ENCODE measurements around the gene ACOT4. TPM values are rescaled to one million over a fixed set of nuclear protein-coding genes. Genes with fewer than 3 reads are reported as not detected.
"Not testable (repeated sequence)": the region's sequence is repeated elsewhere in the genome, so short reads cannot be mapped to it uniquely, and the experiment has no call there.

Gene ACOT4
- total RNA-seq, 2 experiments from 2014 or later = 3.0 to 3.1 TPM

DNA sequence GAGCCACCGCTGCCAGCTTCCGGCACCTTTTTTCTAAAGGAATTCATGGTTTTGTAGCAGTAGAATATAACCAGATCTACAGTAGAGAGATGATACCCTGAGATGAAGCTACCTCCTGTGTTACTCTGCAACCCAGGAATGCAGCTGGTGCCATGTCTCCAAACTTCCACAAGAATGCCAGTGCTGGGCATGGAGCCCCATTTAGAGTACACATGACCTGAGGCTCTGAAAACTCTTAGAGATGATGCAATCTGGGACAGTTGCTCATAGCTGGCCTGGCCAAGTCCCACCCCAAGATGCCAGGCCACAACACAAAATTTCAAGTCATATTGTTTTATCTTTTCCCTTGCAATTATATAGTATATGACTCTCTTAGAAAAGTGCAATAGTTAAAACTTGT lies 14.5 kb upstream of the ACOT4 start:
- peaks cover 11% of the 10 kb centered on the region for H3K36me3 Mint-ChIP-seq (ENCODE audit: low read depth)
- H3K4me1 Mint-ChIP-seq, POLR2A ChIA-PET: not testable (repeated sequence)

DNA sequence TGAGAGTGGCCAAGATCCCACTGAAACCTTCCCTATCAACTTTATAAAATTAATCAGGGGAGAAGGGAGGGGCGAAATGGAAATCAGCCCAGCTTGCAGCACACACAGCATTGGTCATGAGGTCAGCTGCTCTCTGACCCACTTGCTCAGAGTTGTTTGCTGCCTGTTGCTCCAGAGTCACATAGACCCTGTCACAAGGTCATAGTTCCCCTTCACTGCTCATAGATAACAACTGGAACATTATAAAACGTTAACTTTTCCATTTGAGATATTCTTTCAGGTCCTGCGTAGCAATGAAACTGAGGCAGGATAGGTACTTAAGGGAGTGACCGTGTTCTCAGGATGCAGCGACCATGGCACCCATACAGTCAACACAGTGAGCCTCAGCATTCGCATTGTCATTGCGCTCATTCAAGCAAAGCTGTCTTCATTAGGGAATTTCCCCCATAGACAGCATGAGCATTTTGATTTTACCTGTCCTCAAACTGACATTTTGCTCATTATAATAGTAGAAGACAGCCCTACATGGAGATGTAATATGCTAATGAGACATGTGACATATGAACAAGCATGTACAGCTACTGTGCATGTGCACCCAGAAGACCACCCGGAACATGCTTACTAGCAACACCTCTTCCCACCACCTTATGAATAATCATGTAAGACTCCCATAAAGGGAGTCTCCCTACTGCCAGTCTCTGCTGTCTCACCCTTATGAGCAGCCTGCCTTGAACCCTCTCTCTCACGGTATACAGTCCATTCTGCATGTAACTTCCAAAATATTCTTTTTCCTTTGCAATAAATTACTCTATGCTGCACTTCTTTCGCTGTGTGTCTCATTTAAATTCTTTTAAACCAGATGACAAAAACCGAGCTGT lies 9.3 kb upstream of the ACOT4 start:
- POLR2A ChIA-PET; H3K9me3 Mint-ChIP-seq (ENCODE audit: low read depth); ATAC-seq; H3K4me3 Mint-ChIP-seq; intact Hi-C loops (cut with DNase I, micrococcal nuclease); H3K4me1 Mint-ChIP-seq; H3K27ac Mint-ChIP-seq; DNase-seq; H3K27me3 Mint-ChIP-seq; H3K36me3 Mint-ChIP-seq (ENCODE audit: low read depth); CTCF ChIA-PET: not testable (repeated sequence)

More for the DNA sequence above, 14.5 kb upstream of the ACOT4 start:
- H3K4me3 Mint-ChIP-seq; H3K27me3 Mint-ChIP-seq; H3K9me3 Mint-ChIP-seq (ENCODE audit: low read depth); DNase-seq; intact Hi-C loops (cut with DNase I, micrococcal nuclease); H3K27ac Mint-ChIP-seq; ATAC-seq: not testable (repeated sequence)
- CTCF ChIA-PET = interaction anchor here (0.5 to 1.9 kb wide), 2 partner anchors 10 to 105 kb away, joined by 5 to 6 read pairs; no protein-coding TSS in a partner anchor

DNA sequence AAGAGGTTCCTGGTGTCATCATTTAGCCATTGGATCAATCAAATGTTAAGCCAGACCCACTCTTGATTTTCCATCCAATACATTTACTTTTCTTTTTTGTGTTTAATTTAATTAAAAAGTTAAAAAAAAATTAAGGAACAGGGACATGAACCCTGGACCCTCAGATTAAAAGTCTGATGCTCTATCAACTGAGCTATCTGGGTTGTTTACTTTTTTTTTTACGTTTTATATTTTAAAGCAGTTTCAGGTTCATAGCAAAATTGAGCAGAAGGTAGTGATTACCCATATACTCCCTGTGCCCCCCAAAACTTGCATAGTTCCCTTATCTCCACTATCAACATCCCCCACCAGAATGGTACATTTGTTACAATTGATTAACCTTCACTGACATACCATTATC lies 3.0 kb upstream of the ACOT4 start:
- CTCF ChIA-PET = interaction anchor here (0.6 to 1.8 kb wide), 4 partner anchors 18 to 79 kb away, joined by 3 to 12 read pairs (median 4); no protein-coding TSS in a partner anchor
- no peak for DNase-seq
- no peak overlapping the region for H3K4me3 Mint-ChIP-seq
- intact Hi-C loops (cut with DNase I, micrococcal nuclease) = no loop called here
- no peak for ATAC-seq
- no peak overlapping the region for H3K27ac Mint-ChIP-seq
- H3K36me3 Mint-ChIP-seq (ENCODE audit: low read depth) = peaks cover under 1% of the 10 kb centered on the region
- H3K27me3 Mint-ChIP-seq = no peaks in the 10 kb centered on the region
- POLR2A ChIA-PET = no interaction called here
- H3K4me1 Mint-ChIP-seq = peaks cover 8% of the 10 kb centered on the region
- no peaks in the 10 kb centered on the region for H3K9me3 Mint-ChIP-seq (ENCODE audit: low read depth)

DNA sequence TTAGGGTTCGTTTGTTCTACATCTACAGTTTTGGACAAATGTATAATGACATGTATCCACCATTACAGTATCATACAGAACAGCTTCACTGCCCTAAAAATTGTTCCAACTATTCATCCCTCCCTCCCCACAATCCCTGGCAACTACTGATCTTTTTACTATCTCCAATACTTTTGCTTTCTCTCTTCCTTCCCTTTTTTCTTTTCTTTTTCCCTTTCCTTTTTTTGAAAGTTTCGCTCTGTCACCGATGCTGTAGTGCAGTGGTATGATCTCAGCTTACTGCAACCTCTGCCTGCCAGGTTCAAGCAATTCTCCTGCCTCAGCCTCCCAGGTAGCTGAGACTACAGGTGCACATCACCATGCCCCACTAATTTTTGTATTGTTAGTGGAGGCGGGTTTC lies 2.6 kb upstream of the ACOT4 start:
- DNase-seq = no peak
- Mint-ChIP-seq H3K4me1 (peaks cover 9% of the 10 kb centered on the region), H3K9me3 (ENCODE audit: low read depth) (no peaks in the 10 kb centered on the region), H3K27ac (no peak overlapping the region), H3K36me3 (ENCODE audit: low read depth) (peaks cover 2% of the 10 kb centered on the region), H3K27me3 (no peaks in the 10 kb centered on the region), H3K4me3 (no peak overlapping the region)
- no peak for ATAC-seq
- ChIA-PET POLR2A (interaction anchor here (0.6 kb wide), 1 partner anchor 18 kb away, joined by 5 read pairs; no protein-coding TSS in a partner anchor), CTCF (interaction anchor here (0.5 to 1.8 kb wide), 9 partner anchors 19 to 345 kb away, joined by 3 to 12 read pairs (median 4); partner anchors contain the start of gene ACOT6)
- intact Hi-C loops (cut with DNase I, micrococcal nuclease) = no loop called here

DNA sequence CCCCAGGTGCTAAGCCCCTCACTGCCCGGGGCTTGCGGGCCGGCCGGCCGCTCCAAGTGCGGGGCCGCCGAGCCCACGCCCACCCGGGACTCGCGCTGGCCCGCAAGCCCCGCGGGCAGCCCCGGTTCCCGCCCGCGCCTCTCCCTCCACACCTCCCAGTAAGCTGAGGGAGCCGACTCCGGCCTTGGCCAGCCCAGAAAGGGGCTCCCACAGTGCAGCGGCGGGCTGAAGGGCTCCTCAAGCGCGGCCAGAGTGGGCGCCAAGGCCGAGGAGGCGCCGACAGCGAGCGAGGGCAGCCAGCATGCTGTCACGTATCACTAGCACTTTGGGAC lies 1.0 kb upstream of the ACOT4 start:
- H3K36me3 Mint-ChIP-seq (ENCODE audit: low read depth); DNase-seq: not testable (repeated sequence)

DNA sequence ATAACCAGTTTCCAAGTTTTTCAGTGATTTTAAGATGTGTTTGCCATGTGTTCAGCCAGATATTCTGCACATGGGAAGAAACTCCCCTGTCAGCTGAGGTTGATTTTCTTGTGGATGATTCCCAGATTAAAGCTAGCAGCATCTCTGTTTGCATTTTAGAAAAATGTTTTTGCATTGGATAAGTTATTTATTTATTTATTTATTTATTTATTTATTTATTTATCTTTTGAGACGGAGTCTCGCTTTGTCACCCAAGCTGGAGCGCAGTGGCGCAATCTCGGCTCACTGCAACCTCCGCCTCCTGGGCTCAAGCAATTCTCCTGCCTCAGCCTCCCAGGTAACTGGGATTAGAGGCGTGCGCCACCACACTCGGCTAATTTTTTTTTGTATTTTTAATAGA lies 2.8 kb downstream of the ACOT4 start:
- ATAC-seq (no peak), DNase-seq (no peak)
- no peaks in the 10 kb centered on the region for H3K9me3 Mint-ChIP-seq (ENCODE audit: low read depth)
- no peaks in the 10 kb centered on the region for H3K27me3 Mint-ChIP-seq
- ChIA-PET POLR2A (no interaction called here), CTCF (interaction anchor here (1.2 kb wide), 1 partner anchor 24 kb away, joined by 3 read pairs; no protein-coding TSS in a partner anchor)
- no peak overlapping the region for H3K27ac Mint-ChIP-seq
- peaks cover 9% of the 10 kb centered on the region for H3K4me1 Mint-ChIP-seq
- peaks cover 2% of the 10 kb centered on the region for H3K36me3 Mint-ChIP-seq (ENCODE audit: low read depth)
- intact Hi-C loops (cut with DNase I, micrococcal nuclease) = no loop called here
- H3K4me3 Mint-ChIP-seq = no peak overlapping the region

More for the DNA sequence above, 1.0 kb upstream of the ACOT4 start:
- intact Hi-C loops (cut with DNase I, micrococcal nuclease); H3K9me3 Mint-ChIP-seq (ENCODE audit: low read depth); H3K27me3 Mint-ChIP-seq; H3K4me1 Mint-ChIP-seq; H3K27ac Mint-ChIP-seq; ATAC-seq; H3K4me3 Mint-ChIP-seq: not testable (repeated sequence)
- CTCF ChIA-PET = interaction anchor here (0.6 to 1.8 kb wide), 7 partner anchors 9 to 421 kb away, joined by 3 to 12 read pairs (median 4); no protein-coding TSS in a partner anchor
- POLR2A ChIA-PET = interaction anchor here (0.6 to 1.0 kb wide), 2 partner anchors 20 to 36 kb away, joined by 3 to 4 read pairs; no protein-coding TSS in a partner anchor

DNA sequence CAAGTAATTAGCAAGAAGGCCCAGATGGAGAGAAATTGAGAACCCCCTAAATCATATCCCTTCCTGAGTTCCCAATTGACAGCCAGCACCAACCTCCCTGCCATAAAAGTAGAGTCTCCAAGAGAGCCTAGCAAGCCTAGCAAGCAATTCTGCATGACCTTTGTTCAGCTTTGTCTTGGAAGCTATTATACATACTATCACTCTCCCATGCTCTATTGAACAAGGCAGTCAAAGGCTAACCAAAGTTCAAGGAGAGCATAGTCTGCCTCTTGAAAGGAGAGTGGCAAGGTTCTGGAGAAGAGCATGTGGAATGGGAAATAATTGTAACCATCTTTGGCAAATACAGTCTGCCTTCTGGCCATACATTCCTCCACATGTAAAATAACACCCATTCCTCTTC lies 7.8 kb downstream of the ACOT4 start:
- ChIA-PET POLR2A (no interaction called here), CTCF (interaction anchor here (1.2 kb wide), 2 partner anchors 9 to 90 kb away, joined by 3 to 4 read pairs; no protein-coding TSS in a partner anchor)
- no peaks in the 10 kb centered on the region for H3K36me3 Mint-ChIP-seq (ENCODE audit: low read depth)

DNA sequence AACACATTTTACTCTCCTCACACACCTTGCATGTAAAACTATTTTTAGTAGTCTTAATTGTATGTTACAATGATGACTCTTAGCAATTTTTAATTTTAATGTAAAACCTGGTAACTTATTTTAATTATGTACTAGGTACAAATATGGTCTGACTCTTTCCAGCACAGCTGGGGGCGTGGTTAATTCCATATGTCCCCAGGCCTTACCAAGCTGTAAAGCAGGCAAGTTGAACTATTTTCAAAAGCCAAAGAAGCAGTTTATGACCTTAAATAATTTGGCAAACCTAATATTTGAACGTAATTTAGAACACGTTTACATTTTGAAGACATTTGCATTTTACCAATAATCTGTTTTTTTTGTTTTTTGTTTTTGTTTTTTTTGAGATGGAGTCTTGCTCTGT lies 11.3 kb downstream of the ACOT4 start:
- H3K27me3 Mint-ChIP-seq = no peaks in the 10 kb centered on the region

More for the DNA sequence above, 7.8 kb downstream of the ACOT4 start:
- no peak for DNase-seq
- ATAC-seq = no peak
- Mint-ChIP-seq H3K27me3 (no peaks in the 10 kb centered on the region), H3K4me3 (no peak overlapping the region), H3K9me3 (ENCODE audit: low read depth) (no peaks in the 10 kb centered on the region), H3K27ac (no peak overlapping the region), H3K4me1 (no peaks in the 10 kb centered on the region)
- intact Hi-C loops (cut with DNase I, micrococcal nuclease) = no loop called here

DNA sequence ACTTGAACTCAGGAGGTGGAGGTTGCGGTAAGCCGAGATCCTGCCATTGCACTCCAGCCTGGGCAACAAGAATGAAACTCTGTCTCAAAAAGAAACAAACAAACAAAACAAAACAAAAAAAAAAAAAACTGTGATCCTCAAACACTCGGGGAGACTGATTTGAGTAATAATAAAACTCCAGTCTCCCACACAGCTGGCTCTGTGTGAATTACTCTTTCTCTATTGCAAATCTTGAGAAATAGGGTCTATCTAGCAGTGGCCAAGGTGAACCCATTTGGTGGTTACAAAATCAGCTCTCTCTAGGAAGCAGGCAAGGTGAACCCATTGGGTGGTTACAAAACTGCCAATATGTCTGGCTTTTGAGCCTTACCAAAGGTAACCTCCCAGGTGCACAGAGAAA lies 14.6 kb downstream of the ACOT4 start:
- H3K9me3 Mint-ChIP-seq (ENCODE audit: low read depth) = no peaks in the 10 kb centered on the region
- H3K36me3 Mint-ChIP-seq (ENCODE audit: low read depth) = no peaks in the 10 kb centered on the region
- no peaks in the 10 kb centered on the region for H3K27me3 Mint-ChIP-seq
- DNase-seq (no peak), ATAC-seq (peak; percentile 51)
- peaks cover 2% of the 10 kb centered on the region for H3K4me1 Mint-ChIP-seq
- ChIA-PET CTCF (interaction anchor here (0.6 to 1.9 kb wide), 3 partner anchors 14 to 119 kb away, joined by 3 to 5 read pairs (median 4); partner anchors contain the start of gene ACOT4), POLR2A (interaction anchor here (0.6 kb wide), 1 partner anchor 138 kb away, joined by 6 read pairs; no protein-coding TSS in a partner anchor)
- H3K27ac Mint-ChIP-seq = no peak overlapping the region
- no peak overlapping the region for H3K4me3 Mint-ChIP-seq
- intact Hi-C loops (cut with DNase I, micrococcal nuclease) = no loop called here

More for the DNA sequence above, 11.3 kb downstream of the ACOT4 start:
- no peak for DNase-seq
- Mint-ChIP-seq H3K4me1 (peaks cover 2% of the 10 kb centered on the region), H3K9me3 (ENCODE audit: low read depth) (no peaks in the 10 kb centered on the region), H3K27ac (no peak overlapping the region), H3K36me3 (ENCODE audit: low read depth) (no peaks in the 10 kb centered on the region), H3K4me3 (no peak overlapping the region)
- ChIA-PET POLR2A (no interaction called here), CTCF (no interaction called here)
- no peak for ATAC-seq
- intact Hi-C loops (cut with DNase I, micrococcal nuclease) = no loop called here

DNA sequence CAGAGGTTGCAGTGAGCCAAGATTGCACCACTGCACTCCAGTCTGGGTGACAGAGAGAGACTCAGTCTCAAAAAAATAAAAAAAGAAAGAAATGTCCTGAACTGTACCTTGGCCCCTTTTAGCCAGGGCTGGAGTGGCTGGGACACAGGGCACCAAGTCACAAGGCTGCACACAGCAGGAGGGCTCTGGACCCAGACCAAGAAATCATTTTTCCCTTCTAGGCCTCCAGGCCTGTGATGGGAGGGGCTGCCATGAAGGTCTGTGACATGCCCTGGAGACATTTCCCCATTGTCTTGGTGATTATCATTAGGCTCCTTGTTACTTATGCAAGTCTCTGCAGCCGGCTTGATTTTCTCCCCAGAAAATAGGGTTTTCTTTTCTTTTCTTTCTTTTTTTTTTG lies 15.6 kb downstream of the ACOT4 start:
- DNase-seq (no peak), ATAC-seq (no peak)
- no peaks in the 10 kb centered on the region for H3K27me3 Mint-ChIP-seq
- ChIA-PET POLR2A (no interaction called here), CTCF (interaction anchor here (0.6 to 0.8 kb wide), 3 partner anchors 37 to 318 kb away, joined by 3 read pairs; no protein-coding TSS in a partner anchor)
- intact Hi-C loops (cut with DNase I, micrococcal nuclease) = no loop called here
- no peaks in the 10 kb centered on the region for H3K9me3 Mint-ChIP-seq (ENCODE audit: low read depth)
- no peak overlapping the region for H3K4me3 Mint-ChIP-seq
- peaks cover 5% of the 10 kb centered on the region for H3K4me1 Mint-ChIP-seq
- H3K27ac Mint-ChIP-seq = no peak overlapping the region
- H3K36me3 Mint-ChIP-seq (ENCODE audit: low read depth) = no peaks in the 10 kb centered on the region

DNA sequence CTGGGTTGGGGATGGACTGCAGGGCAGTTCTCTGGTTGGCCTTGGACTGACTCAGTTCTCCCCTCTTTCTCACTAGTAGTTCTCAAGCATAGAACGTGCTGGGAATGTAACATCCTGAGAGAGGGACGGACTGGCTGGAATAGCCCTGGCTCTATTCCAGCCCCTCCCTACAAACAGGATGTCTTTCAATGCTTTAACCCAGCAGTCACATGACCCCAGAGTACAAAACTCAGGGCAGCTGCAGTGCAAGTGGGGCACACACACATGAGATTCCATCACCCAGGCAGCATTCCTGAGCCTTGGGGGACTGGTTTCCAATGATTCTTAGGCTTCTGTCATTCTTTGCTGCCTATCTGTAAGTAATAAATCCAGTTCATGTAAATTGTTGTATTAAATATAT lies 19.0 kb downstream of the ACOT4 start:
- intact Hi-C loops (cut with DNase I, micrococcal nuclease) = no loop called here
- H3K36me3 Mint-ChIP-seq (ENCODE audit: low read depth) = no peaks in the 10 kb centered on the region
- peaks cover 8% of the 10 kb centered on the region for H3K4me1 Mint-ChIP-seq
- no peaks in the 10 kb centered on the region for H3K27me3 Mint-ChIP-seq
- ATAC-seq = no peak
- H3K9me3 Mint-ChIP-seq (ENCODE audit: low read depth) = no peaks in the 10 kb centered on the region
- H3K27ac Mint-ChIP-seq = no peak overlapping the region
- ChIA-PET POLR2A (no interaction called here), CTCF (no interaction called here)
- H3K4me3 Mint-ChIP-seq = no peak overlapping the region
- DNase-seq = no peak
